Keratinocyte (primary cell): Measurements from ENCODE around the gene ZNRF1.

Source experiments
- CTCF ChIP-seq, 3 experiments: IDR thresholded peaks in 1 of 3; conservative IDR thresholded peaks in 1 of 3; optimal IDR thresholded peaks in 1 of 3; 2 replicates in 2 of 3; 3 replicates in 1 of 3; pipeline versions ENCODE3 to v1.5.1; 2011; ENCODE audit warnings: low read length in 3 of 3, mild to moderate bottlenecking in 3 of 3, moderate library complexity in 2 of 3, control low read depth in 1 of 3, inconsistent platforms in 1 of 3; ENCODE audit not compliant: insufficient read depth in 2 of 3; ENCODE audit errors: extremely low read depth in 1 of 3
- EZH2 ChIP-seq: IDR thresholded peaks from one replicate; pipeline ENCODE4 v1.6.1; 2012; ENCODE audit warnings: inconsistent platforms, mild to moderate bottlenecking, low read length, moderate library complexity

GRCh38 chr16:74987027-74987681 is 11.7 kb upstream of the ZNRF1 start:
- TF ChIP-seq CTCF (optimal IDR thresholded peaks at IDR 0.05 in 1 of 3, IDR thresholded peaks at IDR 0.05 in 1 of 3, conservative IDR thresholded peaks at IDR 0.05 in 1 of 3; ENCODE audit: extremely low read depth in 1 of 3, insufficient read depth in 2 of 3, low read length in 3 of 3): no peak
- TF ChIP-seq EZH2: no peak
